Colon (tissue), 2 donors: ENCODE results near the gene TATDN3.
"Not testable (repeated sequence)": the region's sequence is repeated elsewhere in the genome, so short reads cannot be mapped to it uniquely, and the experiment has no call there.

Experiments
- FAIRE-seq: peaks from 2 replicates; lab custom pipeline; 2012; peaks lifted over from hg19 to GRCh38; lab: Jason Lieb, UNC
- donor health status: control.
- donor health status: control.

TATDN3 gene

GRCh38 chr1:212833211-212834207, 41.8 kb downstream of the TATDN3 start:
- FAIRE-seq: not testable (repeated sequence)

- FAIRE-seq: no peak
These were observed 46.5 kb downstream of the TATDN3 start for GRCh38 chr1:212838145-212838544.

DNA sequence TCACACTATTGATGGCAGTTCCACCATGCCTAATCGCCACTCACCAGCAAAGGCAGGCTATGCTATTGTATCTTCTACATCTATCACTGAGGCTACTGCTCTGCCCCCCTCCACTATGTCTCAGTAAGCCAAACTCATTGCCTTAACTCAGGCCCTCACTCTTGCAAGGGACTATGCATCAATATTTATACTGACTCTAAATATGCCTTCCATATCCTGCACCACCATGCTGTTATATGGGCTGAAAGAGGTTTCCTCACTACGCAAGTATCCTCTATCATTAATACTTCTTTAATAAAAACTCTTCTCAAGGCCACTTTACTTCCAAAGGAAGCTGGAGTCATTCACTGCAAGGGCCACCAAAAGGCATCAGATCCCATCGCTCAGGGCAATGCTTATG, 52.8 kb downstream of the TATDN3 start:
- FAIRE-seq: not testable (repeated sequence)

- no peak for FAIRE-seq
These were observed 55.9 kb downstream of the TATDN3 start, which contains the start of gene SPATA45 for GRCh38 chr1:212847549-212847948. TSS of gene SPATA45 (minus strand) at chr1:212847649. CDS start at chr1:212836149, 11,500 bp downstream.

- no peak for FAIRE-seq
These were observed 60.5 kb downstream of the TATDN3 start for GRCh38 chr1:212852105-212852688.

GRCh38 chr1:212853658-212854057, 62.0 kb downstream of the TATDN3 start:
- no peak for FAIRE-seq

- FAIRE-seq: no peak
These were observed 65.1 kb downstream of the TATDN3 start for GRCh38 chr1:212856755-212857154.

GRCh38 chr1:212857992-212858460, 66.3 kb downstream of the TATDN3 start, which contains the start of gene FLVCR1:
TSS of gene FLVCR1 (plus strand) at chr1:212858275. CDS start at chr1:212858453, 178 bp downstream.
- FAIRE-seq: no peak

- FAIRE-seq: no peak
These were observed 67.0 kb downstream of the TATDN3 start for GRCh38 chr1:212858461-212859265.

- FAIRE-seq: no peak
These were observed 69.3 kb downstream of the TATDN3 start for GRCh38 chr1:212860713-212861581.

DNA sequence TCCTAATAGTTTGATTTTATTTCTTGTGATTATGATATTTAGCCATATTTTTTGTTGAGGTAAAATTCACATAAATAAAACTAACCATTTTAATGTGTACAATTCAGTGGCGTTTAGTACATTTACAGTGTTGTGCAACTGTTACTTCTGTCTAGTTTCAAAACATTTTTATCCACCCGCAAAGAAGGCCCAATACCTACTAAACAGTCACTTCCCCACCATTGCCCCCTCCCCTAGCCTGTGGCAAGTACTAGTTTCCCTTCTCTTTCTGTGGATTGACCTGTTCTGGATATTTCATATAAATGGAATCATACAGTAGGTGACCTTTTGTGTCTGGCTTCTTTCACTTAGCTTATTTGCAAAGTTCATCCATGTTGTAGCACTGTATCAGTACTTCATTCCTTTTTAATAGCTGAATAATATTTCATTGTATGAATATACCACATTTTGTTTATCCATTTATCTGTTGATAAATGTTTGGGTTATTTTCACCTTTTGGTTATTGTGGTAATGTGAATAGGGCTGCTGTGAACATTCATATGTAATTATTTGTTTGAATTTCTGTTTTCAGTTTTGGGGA, 70.5 kb downstream of the TATDN3 start:
- no peak for FAIRE-seq

DNA sequence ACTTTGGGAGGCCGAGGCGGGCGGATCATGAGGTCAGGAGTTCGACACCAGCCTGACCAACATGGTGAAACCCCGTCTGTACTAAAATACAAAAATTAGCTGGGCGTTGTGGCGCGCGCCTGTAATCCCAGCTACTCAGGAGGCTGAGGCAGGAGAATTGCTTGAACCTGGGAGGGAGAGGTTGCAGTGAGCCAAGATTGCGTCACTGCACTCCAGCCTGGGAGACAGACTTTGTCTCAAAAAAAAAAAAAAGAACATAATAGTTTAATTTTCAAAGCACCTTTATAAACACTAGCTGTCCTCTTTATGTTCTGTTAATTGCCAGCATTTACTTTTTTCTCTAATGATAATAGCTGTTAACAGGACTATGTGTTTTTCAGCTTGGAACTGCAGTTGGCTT, 71.7 kb downstream of the TATDN3 start:
- FAIRE-seq: not testable (repeated sequence)

- no peak for FAIRE-seq
These were observed 72.5 kb downstream of the TATDN3 start for GRCh38 chr1:212864201-212864600.
